Measurements from ENCODE around the gene NFATC2IP.

DNA sequence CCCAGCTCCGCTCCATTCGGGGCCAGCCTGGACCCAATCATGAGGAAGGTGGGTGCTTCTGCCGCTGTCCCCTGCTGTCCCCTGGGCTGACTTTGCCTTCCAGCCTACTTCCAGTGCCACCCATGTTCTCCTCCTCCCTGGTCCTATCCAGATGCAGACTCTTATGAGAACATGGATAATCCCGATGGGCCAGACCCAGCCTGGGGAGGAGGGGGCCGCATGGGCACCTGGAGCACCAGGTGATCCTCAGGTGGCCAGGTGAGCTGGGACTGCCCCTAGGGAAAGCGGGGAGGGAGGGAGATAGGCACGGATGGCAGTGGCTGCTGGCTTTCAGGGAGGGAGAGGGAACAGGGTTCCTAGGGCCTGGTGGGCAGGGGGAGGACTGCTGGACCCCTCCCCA is 12.0 kb upstream of the NFATC2IP start:
- TF ChIP-seq, protein P1, sequence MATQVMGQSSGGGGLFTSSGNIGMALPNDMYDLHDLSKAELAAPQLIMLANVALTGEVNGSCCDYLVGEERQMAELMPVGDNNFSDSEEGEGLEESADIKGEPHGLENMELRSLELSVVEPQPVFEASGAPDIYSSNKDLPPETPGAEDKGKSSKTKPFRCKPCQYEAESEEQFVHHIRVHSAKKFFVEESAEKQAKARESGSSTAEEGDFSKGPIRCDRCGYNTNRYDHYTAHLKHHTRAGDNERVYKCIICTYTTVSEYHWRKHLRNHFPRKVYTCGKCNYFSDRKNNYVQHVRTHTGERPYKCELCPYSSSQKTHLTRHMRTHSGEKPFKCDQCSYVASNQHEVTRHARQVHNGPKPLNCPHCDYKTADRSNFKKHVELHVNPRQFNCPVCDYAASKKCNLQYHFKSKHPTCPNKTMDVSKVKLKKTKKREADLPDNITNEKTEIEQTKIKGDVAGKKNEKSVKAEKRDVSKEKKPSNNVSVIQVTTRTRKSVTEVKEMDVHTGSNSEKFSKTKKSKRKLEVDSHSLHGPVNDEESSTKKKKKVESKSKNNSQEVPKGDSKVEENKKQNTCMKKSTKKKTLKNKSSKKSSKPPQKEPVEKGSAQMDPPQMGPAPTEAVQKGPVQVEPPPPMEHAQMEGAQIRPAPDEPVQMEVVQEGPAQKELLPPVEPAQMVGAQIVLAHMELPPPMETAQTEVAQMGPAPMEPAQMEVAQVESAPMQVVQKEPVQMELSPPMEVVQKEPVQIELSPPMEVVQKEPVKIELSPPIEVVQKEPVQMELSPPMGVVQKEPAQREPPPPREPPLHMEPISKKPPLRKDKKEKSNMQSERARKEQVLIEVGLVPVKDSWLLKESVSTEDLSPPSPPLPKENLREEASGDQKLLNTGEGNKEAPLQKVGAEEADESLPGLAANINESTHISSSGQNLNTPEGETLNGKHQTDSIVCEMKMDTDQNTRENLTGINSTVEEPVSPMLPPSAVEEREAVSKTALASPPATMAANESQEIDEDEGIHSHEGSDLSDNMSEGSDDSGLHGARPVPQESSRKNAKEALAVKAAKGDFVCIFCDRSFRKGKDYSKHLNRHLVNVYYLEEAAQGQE (IDR thresholded peaks at IDR 0.05; ENCODE audit: borderline replicate concordance in 1 of 2, low read depth in 1 of 2, low read length in 2 of 2) = no peak
- TF ChIP-seq ZNF616 (CRISPR knock-in tag; IDR thresholded peaks at IDR 0.05; ENCODE audit: low read depth) (no peak), NR2F2 (IDR thresholded peaks at IDR 0.05; ENCODE audit: borderline replicate concordance, low read depth) (no peak), JUND (CRISPR knock-in tag; IDR thresholded peaks at IDR 0.05) (no peak), MEIS1 (CRISPR knock-in tag; IDR thresholded peaks at IDR 0.05; ENCODE audit: borderline replicate concordance) (no peak), THYN1 (CRISPR knock-in tag; IDR thresholded peaks at IDR 0.05; ENCODE audit: borderline replicate concordance, low read depth) (no peak), ZBTB26 (CRISPR knock-in tag; IDR thresholded peaks at IDR 0.05; ENCODE audit: borderline replicate concordance) (no peak), EZH2 (conservative IDR thresholded peaks at IDR 0.05; ENCODE audit: low read depth, low read length) (no peak)

Data from HepG2 (cell line).